Posterior cingulate gyrus (tissue), 11 donors: Measurements from ENCODE around the gene TMEM119.

Experiments
- DNase-seq, 10 donors: peaks; one replicate each; pipeline versions ENCODE4 v3.0.0 to v3.0.0-alpha.2; 2020 to 2021; ENCODE audit warnings: mixed read lengths in 3 of 10
- intact Hi-C: fragments of 100-400 bp; cut with DNase I; formaldehyde crosslinking; loops from one replicate; pipeline ENCODE4 v1.15.1; 2023

Gene TMEM119

DNA sequence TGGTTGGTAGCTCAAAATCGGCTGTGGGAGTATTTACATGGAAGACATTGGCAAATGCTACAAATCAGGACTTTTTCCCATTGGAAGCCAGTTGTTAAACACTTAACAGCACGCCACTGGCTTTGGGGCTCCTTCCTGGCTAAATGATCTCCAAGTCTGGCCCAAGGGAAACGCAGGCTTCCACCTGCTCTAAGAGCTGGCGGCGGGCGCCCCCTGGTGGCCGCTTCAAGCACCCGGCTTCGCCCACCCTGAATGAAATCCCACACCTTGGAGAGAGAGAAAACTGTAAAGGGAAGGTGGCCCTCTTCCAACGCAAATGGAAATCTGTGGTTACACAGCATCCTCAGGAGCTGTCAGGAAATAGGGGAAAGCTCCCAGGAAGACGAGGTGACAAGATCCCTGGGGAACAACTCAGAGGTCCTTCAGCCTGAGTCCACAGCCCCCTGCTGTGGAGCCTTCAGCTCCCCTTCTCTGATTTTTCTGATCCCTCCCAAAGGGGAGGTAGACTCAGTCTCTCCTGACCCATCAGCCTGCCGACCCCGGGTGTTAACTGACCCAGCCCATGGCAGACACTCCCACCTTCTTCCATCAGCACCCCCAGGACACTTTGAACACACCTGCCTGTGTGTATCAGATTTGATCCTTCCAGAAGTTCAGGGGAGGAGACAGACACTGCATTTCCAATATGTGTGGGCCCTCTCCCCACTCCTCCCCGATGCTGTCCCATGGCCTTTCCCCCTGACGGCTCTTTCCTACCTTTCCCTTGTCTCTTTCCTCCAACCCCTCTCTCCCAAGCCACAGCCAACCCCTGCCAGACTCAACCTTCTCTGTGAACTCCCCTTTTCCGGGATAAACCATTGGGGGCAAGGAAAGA lies 20.4 kb upstream of the TMEM119 start:
- peak; percentile 61 to 96 (median 81) for DNase-seq
- intact Hi-C loops, result loop anchor here (1.0 to 2.0 kb wide), 2 partner anchors 48 to 55 kb away; no protein-coding TSS in a partner anchor

DNA sequence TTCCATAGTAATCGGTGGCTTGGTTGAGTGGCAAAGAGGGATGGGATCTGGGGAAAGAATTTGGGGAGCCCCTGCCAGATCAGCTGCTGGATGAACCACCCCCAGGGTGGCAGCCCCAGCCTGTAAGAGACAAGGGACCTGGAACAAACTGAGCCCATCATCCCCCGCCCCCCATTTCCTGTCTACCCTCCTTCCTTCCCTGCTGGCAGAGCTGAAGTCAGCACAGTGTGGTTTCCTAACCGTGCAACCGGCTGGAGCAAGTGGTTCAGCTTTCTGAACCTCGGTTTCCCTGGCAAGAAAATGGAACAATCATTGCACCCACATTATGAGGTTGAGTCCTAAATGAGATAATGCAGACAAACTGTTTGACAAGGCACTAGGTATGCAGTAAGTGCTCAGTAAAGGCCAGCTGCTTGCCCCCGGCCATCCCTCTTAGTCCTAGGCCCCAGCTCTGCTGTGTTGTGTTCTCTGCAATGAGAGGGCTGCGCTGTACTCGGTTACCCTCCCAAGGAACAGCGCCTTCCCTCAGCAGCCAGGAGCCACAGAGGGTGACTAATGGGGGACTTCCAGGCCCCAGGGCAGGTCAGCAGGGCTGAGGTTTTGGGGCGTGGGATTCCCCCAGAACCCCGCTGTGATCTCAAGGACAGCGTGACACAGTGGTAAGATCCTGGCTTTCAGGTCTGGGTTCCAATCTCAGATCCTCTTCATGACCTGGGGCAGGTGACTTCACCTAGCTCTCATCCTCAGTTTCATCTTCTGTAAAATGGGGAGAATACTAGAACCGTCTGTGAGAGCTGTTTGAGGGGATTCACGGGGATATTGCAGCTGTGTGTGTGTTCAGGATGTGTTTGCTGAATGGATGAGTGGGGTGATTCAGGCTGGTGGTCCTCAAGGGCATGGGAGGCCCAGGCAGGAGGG lies 19.3 kb upstream of the TMEM119 start:
- peak in 1 of 10 donors; percentile 41 for DNase-seq
- intact Hi-C loops, result no loop called here

DNA sequence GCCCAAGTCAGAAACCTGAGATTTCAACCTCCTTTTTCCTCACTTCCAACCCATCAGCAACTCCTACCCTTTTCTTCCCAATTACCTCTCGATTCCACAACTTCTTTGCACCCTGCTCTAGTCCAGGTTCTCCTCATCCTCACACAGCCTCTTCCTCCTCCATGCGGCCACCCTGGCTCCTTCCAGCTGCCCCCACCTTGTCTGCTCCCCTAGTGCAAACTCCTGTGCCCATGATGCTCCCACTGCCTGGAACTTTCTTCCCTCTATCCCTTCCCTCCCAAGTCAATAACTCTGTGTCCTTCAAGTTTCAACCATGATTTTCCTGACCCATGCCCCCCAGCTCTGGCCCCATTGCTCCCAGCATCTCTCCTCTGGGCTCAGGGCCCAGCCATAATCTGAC lies 18.5 kb upstream of the TMEM119 start:
- no peak for DNase-seq
- intact Hi-C loops, result no loop called here

- intact Hi-C loops, result no loop called here
- DNase-seq, result peak in 1 of 10 donors; percentile 20
These were observed 18.0 kb upstream of the TMEM119 start for GRCh38 chr12:108615918-108616317.

GRCh38 chr12:108614639-108615038 lies 16.8 kb upstream of the TMEM119 start:
- peak in 1 of 10 donors; percentile 41 for DNase-seq
- intact Hi-C loops, result no loop called here

DNA sequence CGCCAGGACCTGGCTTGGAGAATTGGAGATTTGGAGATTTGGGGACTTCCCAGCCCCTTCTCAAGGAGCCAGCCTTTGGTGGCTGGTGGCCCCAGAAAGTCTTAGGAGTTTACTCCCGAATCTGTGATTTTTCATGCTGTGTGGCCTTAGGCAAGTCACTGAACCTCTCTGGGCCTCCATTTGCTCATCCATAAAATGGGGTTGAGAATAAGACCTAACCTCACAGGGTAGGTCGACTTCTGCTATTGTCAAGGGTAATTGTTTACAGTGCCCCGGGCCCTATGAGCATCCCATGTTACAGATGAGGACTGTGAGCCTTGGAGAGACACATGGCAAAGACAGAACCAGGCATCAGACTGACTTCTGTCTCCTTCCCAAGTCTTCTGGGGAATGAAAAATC lies 16.2 kb upstream of the TMEM119 start:
- intact Hi-C loops, result no loop called here
- no peak for DNase-seq

DNA sequence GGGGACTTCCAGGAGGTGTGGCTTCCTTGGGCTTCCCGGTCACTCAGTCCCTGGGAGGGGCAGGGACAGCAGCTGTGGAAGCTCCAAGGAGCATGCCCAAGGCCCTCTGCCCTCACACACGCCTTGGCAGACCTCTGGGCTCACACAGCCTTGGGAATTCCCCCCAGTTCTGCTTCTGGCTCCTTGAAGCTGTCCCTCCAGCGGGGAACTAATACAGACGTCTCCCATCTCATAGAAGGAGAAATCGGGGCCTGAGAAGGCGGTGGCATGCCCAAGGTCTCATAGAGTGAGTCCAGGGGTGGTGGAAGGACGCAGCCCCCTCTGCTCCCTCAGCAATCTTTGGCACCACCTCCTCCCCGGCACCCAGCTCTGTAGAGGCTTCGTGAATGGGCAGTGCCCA lies 15.7 kb upstream of the TMEM119 start:
- intact Hi-C loops, result no loop called here

GRCh38 chr12:108612788-108613282 lies 15.0 kb upstream of the TMEM119 start:
- intact Hi-C loops, result no loop called here
- no peak for DNase-seq

More for the DNA sequence above, 15.7 kb upstream of the TMEM119 start:
- DNase-seq, result no peak

- DNase-seq, result no peak
These were observed 14.1 kb upstream of the TMEM119 start for GRCh38 chr12:108611884-108612415.

DNA sequence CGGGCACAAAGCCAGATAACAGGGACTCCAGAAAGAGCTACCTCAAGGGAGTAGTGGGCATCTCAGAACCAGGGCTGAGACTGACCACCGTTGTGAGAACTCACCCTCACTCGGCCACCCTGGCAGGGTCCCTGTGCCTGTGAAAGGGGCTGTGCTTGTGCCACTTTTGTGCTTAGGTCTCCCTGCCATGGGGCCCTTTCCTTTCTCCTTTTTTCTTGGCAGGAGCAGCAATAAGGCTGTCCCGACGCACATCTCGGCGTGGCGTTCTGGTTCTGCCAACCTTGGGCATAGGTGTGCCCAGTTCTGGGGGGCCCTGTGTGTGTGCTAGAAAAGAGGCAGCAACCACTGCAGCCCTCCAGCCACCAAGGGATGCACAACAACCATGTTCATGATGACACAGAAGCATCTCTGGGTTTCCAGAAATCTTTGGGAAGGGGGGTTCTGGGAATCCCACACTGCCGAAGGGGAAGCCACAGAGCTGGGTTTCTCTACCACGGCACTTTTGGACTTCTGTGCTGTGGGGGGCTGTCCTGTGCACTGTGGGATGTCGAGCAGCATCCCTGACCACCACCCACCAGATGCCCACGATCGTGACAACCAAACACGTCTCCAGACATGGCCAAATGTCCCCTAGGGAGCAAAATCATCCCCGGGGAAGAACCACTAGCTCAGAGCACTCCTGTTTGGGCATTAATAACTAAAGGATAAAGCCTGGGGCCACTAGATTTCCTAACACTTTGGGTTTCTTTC lies 13.1 kb upstream of the TMEM119 start:
- DNase-seq, result no peak
- intact Hi-C loops, result no loop called here

More at GRCh38 chr12:108611884-108612415, 14.1 kb upstream of the TMEM119 start:
- intact Hi-C loops, result no loop called here

DNA sequence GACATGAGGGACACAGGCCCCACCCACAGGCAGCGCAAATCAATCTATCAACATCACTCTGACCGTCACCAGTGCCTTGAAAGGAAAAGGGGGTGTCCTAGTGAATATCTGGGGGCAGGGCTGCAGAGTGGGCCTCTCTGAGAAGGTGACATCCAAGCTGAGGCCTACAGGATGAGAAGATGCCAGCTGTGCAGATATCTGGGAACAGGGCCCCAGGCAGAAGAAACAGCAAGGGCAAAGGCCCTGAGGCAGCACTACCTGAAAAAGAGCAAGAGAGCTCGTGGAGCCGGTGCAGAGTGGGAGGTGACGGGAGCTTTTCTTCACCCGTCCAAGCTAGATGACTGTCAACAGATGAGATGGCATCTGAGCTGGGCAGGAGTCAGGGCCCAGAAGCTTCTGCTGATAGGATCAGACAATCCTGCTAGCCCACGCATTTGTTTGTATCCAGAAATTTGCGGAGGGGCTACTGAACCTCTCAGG lies 12.5 kb upstream of the TMEM119 start:
- no peak for DNase-seq
- intact Hi-C loops, result no loop called here

GRCh38 chr12:108609537-108610335 lies 11.9 kb upstream of the TMEM119 start:
- intact Hi-C loops, result no loop called here
- no peak for DNase-seq

DNA sequence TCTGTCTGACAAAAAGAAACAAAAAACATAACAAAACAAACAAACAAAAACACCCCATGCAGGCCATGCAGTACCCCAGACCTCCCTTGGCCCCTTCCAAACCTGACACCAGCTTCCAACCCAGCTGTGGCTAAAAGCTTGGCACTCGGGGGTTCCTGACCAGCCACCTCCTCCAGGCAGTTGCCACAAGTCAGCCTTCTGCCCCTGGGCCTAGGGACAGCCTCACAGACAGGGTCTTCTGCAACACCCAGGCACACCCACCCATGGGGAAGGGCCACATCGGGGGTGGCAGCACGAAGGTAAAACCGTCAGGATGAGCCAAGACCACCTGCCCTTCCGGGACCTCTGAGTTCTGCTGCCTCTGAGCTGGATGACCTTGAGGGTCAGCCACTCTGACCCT lies 10.7 kb upstream of the TMEM119 start:
- DNase-seq, result peak in 1 of 10 donors; percentile 55
- intact Hi-C loops, result no loop called here

GRCh38 chr12:108607981-108608600 lies 10.2 kb upstream of the TMEM119 start:
- DNase-seq, result peak in 1 of 10 donors; percentile 42
- intact Hi-C loops, result no loop called here

GRCh38 chr12:108606492-108606891 lies 8.6 kb upstream of the TMEM119 start:
- intact Hi-C loops, result no loop called here
- DNase-seq, result no peak

- DNase-seq, result peak in 1 of 10 donors; percentile 2
- intact Hi-C loops, result no loop called here
These were observed 8.0 kb upstream of the TMEM119 start for GRCh38 chr12:108605690-108606406.

GRCh38 chr12:108605000-108605689 lies 7.3 kb upstream of the TMEM119 start:
- intact Hi-C loops, result no loop called here
- peak in 1 of 10 donors; percentile 15 for DNase-seq
